ENCODE data around the gene DCAF16.

DNA sequence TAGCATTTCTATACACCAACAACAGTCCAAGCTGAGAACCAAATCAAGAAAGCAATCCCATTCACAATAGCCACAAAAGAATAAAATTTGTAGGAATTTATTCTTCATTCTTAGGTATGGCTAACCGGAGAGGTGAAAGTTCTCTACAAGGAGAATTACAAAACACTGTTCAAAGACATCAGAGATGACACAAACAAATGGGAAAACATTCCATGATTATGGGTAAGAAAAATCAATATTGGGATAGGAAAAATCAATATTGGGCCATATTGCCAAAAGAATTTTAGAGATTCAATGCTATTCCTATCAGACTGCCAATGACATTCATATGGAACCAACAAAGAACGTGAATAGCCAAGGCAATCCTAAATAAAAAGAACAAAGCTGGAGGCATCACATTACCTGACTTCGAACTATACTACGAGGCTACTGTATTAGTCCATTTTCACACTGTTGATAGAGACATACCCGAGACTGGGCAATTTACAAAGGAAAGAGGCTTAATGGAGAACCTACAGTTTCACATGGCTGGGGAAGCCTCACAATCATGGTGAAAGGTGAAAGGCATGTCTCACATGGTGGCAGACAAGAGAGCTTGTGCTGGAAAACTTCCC lies 49.3 kb upstream of the DCAF16 start:
- TF ChIP-seq, protein P1, sequence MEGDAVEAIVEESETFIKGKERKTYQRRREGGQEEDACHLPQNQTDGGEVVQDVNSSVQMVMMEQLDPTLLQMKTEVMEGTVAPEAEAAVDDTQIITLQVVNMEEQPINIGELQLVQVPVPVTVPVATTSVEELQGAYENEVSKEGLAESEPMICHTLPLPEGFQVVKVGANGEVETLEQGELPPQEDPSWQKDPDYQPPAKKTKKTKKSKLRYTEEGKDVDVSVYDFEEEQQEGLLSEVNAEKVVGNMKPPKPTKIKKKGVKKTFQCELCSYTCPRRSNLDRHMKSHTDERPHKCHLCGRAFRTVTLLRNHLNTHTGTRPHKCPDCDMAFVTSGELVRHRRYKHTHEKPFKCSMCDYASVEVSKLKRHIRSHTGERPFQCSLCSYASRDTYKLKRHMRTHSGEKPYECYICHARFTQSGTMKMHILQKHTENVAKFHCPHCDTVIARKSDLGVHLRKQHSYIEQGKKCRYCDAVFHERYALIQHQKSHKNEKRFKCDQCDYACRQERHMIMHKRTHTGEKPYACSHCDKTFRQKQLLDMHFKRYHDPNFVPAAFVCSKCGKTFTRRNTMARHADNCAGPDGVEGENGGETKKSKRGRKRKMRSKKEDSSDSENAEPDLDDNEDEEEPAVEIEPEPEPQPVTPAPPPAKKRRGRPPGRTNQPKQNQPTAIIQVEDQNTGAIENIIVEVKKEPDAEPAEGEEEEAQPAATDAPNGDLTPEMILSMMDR (tag by site-specific recombination; IDR thresholded peaks at IDR 0.05), result no peak
- no peak for TF ChIP-seq ZBTB7A (tag by site-specific recombination; IDR thresholded peaks at IDR 0.05; ENCODE audit: low read depth)
- TF ChIP-seq ZNF600 (tag by site-specific recombination; IDR thresholded peaks at IDR 0.05), result no peak
- TF ChIP-seq, protein P2, sequence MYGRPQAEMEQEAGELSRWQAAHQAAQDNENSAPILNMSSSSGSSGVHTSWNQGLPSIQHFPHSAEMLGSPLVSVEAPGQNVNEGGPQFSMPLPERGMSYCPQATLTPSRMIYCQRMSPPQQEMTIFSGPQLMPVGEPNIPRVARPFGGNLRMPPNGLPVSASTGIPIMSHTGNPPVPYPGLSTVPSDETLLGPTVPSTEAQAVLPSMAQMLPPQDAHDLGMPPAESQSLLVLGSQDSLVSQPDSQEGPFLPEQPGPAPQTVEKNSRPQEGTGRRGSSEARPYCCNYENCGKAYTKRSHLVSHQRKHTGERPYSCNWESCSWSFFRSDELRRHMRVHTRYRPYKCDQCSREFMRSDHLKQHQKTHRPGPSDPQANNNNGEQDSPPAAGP (tag by site-specific recombination; IDR thresholded peaks at IDR 0.05), result no peak
